ENCODE measurements around the gene BDH1.

BDH1 gene

DNA sequence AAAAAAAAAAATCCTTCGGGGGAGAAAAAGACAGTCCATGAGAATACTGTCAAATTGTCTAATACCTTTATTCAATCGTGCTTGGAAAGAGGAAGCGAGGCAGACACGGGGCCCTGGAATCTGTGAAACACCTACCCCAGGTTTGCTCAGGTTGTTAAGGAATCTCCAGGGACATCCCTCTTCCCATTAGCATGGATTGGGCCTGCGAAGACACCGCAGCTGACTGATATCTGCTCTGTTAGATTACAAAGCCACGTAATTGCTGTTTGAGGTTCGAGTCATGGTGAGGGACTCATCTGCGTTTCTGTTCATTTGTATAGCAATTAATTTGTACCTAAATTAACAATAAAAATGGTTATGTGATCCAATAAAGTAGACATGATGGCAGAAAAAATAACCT lies 91.0 kb downstream of the BDH1 start:
- in situ Hi-C loops (cut with MboI; ENCODE audit: low sequenced_read_pairs) = no loop called here

DNA sequence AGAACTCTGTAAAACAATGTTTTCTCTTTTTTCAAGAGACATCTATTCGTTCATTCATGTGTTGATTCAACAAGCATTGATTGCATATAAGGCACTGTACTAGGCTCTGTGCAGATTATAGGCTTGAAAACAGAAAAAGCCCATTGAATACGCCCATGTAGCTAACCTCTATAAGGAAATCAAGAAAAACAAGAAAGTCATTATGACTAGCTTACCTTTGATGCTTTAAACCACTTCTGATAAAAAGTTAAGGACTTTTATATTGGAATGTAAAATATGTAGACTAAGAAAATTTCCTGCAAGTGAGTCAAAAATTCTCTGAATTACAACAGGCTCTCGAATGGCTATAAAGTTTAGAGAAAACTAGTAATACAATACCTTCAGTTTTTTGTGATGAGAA lies 92.5 kb downstream of the BDH1 start:
- in situ Hi-C loops (cut with MboI; ENCODE audit: low sequenced_read_pairs) = no loop called here

DNA sequence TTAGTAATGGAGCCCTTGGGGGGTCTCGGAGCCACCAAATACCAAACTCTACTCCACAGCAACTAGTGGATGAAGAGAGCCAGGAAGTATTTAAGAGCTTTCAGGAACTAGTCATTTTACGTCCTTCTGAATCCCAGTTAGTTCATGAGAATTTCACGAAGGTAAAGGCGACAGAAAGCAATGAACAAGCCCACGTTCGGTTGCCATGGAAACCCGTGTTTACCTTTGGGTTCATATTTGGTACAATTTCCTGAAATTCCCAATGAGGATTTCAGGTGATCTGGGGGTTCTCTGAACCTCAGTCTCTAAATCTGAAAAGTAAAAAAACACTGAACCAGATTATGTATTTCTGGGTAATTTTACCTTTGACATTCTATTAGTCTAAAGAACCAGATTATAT lies 93.0 kb downstream of the BDH1 start:
- in situ Hi-C loops (cut with MboI; ENCODE audit: low sequenced_read_pairs) = no loop called here

DNA sequence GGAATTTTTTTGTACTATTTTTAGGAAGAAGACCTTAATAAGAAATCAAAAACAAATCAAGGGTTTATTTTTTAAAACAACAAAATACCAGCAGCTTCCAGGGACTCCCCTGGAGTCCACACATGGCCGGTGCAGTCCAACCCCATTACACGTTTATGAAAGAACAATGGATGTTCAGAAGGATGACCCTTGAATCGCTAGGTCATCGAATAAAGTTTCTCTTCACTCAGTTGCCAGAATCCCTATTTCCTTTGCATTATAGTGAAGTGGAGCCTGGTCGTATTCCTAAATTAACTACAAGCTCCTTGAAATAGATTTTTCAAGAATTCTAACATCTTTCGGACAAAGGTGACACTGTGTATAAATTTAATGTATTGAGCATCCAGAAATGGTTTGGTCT lies 95.1 kb downstream of the BDH1 start:
- in situ Hi-C loops (cut with MboI; ENCODE audit: low sequenced_read_pairs) = no loop called here

DNA sequence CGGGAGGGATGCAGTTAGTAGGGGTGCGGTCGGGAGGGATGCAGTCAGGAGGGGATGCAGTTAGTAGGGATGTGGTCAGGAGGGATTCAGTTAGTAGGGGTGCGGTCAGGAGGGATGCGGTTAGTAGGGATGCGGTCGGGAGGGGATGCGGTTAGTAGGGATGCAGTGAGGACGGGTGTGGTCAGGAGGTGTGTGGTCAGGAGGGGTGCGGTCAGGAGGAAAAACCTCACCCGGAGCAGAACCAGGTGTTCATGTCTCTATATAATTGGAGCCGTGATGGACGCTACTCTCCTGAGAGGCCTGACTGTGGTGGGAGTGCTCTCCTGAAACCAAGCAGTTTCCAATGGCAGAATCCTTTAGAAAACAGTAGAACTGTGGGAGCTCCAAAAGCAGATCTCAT lies 95.8 kb downstream of the BDH1 start:
- in situ Hi-C loops (cut with MboI; ENCODE audit: low sequenced_read_pairs) = no loop called here

All from HL-60/S4 (cell line).